GM12874 (cell line): Measurements from ENCODE around the gene C2orf42.

ENCODE experiments used
- CTCF ChIP-seq: IDR thresholded peaks from 2 replicates; pipeline ENCODE4 v1.5.1; 2011; ENCODE audit warnings: low read depth, mild to moderate bottlenecking, control low read depth, low read length, moderate library complexity; ENCODE audit not compliant: insufficient read depth

C2orf42 gene

DNA sequence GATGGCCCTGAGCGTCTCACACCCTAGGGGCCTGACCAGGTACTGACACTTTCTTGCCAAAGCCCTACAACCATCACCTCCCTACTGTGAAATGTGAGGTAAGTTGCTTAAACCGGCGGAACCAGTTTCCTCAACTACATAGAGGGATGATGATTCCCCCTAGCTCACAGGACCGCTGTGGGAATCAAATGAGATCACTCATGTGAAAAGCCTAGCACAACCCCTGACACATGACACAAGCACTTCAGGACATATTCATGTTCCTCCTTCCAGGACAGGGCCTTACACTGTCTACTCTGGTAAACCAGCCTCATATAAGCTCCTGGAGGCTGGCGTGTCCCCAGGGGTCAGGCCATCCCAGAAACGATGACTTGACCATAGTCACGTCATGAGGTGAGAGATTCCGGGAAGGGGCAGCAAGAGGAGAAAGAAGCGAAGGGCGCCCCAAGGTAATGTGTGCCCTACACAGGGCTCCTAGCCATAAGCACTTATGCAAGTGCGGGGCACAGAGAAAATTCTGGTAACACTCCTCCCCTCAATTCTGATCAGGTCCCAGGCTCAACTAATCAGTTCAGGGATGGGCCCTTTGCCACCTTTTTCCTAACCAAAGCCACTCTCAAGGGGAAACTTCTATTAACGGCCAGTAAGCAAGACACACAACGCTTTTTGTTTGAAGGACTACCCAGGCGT is 49.5 kb downstream of the C2orf42 start:
- peak; percentile 72 for TF ChIP-seq CTCF

DNA sequence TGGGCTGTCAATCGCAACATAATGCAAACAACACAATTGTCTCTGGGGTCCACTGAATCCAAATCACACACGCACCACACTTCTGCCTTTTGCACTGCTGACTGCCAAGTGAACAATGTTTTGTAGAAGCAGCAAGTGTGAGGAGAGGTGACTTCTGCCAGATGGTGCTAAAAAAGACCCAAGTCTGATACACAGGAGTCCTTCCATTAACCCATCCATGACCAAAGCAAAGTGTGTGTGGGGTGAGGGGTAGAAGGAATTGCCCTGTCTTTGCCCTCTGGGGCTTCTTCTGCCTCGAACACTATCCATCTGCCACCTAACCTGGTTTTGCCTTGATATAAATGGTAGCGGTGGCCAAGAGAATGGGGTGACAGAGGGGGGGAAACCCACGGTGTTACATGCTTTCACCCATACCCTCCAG is 50.0 kb downstream of the C2orf42 start:
- TF ChIP-seq CTCF, result no peak

DNA sequence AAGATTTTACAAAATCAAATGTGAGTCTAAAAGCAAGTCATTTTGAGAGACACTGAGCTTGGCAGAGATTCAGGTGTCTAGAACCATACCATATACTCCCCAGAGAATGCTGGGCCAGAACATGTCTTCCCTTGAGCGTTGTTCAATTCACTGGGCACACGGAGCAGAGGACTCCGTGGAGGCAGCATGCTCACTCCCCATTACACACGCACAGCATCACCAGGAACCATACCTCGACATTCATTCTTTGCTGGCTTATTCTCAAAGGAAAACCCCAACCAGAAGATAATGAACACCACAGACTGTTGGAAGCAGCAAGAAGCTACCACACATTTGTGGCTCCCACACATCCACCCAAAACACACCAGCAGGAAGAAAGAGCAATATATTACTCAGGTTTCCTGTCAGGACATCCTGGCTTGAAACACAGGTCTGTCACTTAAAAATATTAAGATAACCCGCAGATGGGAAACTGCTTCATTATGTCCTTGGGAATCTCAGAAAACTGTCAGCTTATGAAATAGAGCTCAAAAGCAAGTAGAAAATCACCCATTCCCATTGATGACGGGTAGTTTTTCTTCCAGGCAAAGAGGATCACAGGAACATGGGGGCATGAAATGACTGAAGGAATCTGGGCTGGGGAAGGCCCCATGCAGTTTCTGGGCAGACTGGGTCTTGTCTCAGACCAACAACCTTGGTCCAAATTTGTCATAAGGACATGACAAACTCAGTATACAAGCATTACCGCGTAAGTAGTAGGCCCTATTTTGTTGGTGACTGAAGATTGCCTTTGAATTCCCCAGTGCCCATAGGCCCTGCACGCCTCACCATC is 57.1 kb downstream of the C2orf42 start:
- TF ChIP-seq CTCF, result no peak

DNA sequence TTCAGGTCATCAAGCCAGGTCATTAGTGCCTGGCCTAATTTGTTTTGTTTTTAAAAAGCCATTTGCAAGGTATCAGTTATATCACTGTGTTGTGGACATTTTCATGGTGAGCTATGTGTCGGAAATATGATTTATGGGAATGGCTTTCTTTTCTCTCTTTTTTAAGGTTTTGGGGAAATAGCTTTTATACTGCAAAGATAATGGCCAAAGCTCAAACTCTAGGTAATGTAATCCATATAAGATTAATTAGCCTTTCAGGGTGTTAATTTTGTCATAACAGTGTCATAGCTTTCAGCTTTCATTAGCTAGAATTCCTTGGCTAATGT is 57.7 kb downstream of the C2orf42 start:
- TF ChIP-seq CTCF, result no peak

GRCh38 chr2:70132244-70133126 is 58.3 kb downstream of the C2orf42 start:
- TF ChIP-seq CTCF, result no peak

DNA sequence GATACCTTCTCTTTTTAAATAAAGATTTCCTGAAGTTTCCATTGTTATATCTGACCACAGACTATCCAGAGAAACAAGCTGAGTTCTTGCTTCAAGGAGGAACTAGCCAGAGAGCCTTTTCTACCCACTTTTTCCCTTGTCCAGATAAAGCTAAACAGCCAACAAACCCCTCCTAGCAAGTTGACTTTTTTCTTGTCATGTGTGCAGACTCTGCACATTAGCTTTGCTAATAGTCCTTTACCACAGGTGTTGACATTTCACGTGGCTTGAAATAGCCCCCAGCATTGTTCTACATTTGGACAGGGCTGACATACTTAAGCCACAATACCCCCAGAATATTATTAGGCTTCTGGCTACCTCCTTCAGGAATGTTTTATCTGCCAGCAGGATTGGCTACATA is 62.8 kb downstream of the C2orf42 start:
- TF ChIP-seq CTCF, result no peak

GRCh38 chr2:70126413-70126812 is 64.4 kb downstream of the C2orf42 start:
- TF ChIP-seq CTCF, result no peak
